ENCODE measurements around the gene OR2T10.
"Not testable (repeated sequence)": the region's sequence is repeated elsewhere in the genome, so short reads cannot be mapped to it uniquely, and the experiment has no call there.

Gene OR2T10

DNA sequence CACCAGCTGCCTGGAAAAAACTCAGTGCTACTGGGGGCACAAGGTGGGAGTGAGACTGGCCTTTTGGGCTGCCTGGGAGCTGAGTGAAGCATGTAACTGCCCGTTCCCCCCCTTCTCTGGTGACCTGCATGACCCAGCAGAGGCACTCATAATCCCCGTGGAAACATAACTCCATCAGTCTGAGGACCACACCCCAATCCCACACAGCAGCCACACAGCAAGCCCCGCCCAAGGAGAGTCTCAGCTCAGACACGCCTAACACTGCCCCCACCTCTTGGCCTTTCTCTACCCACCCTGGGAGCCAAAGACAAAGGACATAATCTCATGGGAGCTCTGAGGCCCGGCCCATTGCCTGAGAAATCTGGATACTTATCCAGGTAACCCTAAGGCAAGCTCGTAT is 46.5 kb downstream of the OR2T10 start:
- H3K4me3 ChIP-seq (ENCODE audit: low read depth, low read length); DNase-seq (ENCODE audit: low read depth): not testable (repeated sequence)

DNA sequence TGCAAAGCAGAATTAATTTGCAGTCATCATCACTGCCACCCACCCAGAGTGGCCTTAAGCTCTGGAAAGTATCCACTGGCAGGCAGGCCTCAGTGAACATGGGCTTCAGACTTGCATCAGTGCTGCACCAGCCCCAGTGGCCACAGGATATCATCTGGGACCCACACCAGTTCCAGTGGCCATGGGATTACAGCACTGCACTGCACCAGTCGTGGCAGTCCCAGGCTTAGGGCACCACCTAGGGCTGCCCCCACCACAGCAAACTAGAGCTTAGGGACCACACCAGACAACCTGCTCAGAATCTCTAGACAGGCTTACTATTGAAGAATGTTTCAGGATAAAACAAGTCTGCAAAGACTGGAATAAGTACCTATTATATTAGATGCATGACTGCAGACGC is 50.1 kb downstream of the OR2T10 start:
- not testable (repeated sequence) for H3K4me3 ChIP-seq (ENCODE audit: low read depth, low read length); DNase-seq (ENCODE audit: low read depth)

Measured in GM12865 (cell line).